ENCODE measurements around the gene ZNRF3.
A peak's percentile ranks its signal among the peaks of the same experiment; 100 is the strongest.

The ZNRF3 gene

DNA sequence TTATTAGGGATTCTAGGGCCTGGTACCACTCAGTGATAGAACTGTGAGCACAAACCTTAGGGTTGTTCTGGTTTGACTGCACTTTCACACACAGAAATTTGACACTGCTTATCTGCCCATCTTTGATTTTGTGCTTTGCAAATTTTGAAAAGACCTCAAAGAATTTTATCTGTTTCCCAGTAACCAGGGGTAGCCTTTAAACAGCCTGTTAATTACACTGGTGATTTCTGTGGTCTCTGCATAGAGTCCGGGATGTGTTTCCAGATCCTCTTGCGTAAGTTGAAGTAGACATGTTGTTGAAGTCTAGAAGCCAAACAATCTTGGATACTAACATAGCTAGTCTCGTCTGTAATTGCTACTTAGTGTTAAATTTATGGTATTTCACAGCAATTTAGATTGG is 103.0 kb downstream of the ZNRF3 start:
- TF ChIP-seq, protein P1, sequence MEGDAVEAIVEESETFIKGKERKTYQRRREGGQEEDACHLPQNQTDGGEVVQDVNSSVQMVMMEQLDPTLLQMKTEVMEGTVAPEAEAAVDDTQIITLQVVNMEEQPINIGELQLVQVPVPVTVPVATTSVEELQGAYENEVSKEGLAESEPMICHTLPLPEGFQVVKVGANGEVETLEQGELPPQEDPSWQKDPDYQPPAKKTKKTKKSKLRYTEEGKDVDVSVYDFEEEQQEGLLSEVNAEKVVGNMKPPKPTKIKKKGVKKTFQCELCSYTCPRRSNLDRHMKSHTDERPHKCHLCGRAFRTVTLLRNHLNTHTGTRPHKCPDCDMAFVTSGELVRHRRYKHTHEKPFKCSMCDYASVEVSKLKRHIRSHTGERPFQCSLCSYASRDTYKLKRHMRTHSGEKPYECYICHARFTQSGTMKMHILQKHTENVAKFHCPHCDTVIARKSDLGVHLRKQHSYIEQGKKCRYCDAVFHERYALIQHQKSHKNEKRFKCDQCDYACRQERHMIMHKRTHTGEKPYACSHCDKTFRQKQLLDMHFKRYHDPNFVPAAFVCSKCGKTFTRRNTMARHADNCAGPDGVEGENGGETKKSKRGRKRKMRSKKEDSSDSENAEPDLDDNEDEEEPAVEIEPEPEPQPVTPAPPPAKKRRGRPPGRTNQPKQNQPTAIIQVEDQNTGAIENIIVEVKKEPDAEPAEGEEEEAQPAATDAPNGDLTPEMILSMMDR (IDR thresholded peaks at IDR 0.05; ENCODE audit: low read depth, low read length), result no peak
- H3K4me3 ChIP-seq (replicated peaks in 1 of 2; ENCODE audit: low read depth in 2 of 2, low read length in 2 of 2), result no peak overlapping the region
- DNase-seq (ENCODE audit: low read depth in 2 of 2), result peak in 1 of 2 donors; percentile 63

DNA sequence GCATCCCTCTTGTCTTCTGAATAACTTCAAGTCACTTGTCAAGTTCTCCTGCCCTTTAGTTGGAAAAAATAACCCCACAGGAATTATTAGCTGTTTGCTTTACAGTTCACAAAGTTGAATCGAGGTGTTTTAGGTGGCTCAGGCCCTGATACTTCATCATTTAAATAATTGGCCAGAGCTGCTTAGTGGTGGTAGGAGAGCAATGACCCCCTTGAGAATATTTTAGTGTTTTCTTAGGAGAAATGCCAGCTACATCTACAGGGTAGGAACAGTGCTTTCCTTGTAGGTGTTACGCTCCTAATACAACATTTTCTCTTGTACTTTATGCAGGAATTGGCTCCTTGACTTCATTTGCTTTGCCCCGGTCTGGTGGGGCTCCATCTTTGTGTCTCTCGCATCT is 105.1 kb downstream of the ZNRF3 start:
- no peak for DNase-seq (ENCODE audit: low read depth in 2 of 2)
- H3K4me3 ChIP-seq (replicated peaks in 1 of 2; ENCODE audit: low read depth in 2 of 2, low read length in 2 of 2), result no peak overlapping the region
- TF ChIP-seq, protein P1 (IDR thresholded peaks at IDR 0.05; ENCODE audit: low read depth, low read length), result no peak

DNA sequence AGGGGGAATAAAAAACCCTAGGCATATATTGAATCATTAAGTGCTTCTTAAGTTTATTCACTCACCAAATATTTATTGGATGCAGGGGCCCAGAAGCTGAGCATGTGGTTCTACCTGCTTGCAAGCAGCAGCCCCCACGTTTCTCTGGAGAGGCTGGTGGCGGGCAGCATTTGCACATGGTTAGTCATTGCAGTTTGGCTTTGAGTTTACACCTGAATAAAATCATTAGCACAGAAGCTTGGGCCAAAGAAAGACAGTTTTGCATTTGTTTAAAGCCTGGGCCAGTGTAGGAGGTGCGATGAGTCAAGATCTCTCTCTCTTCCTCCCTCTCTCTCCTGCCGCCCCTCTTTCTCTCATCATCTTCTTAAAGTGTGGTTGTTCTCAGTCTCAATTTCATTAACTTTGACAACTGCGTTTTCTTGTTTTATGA is 105.7 kb downstream of the ZNRF3 start:
- no peak for DNase-seq (ENCODE audit: low read depth in 2 of 2)
- TF ChIP-seq, protein P1 (IDR thresholded peaks at IDR 0.05; ENCODE audit: low read depth, low read length), result no peak
- H3K4me3 ChIP-seq (replicated peaks in 1 of 2; ENCODE audit: low read depth in 2 of 2, low read length in 2 of 2), result no peak overlapping the region

DNA sequence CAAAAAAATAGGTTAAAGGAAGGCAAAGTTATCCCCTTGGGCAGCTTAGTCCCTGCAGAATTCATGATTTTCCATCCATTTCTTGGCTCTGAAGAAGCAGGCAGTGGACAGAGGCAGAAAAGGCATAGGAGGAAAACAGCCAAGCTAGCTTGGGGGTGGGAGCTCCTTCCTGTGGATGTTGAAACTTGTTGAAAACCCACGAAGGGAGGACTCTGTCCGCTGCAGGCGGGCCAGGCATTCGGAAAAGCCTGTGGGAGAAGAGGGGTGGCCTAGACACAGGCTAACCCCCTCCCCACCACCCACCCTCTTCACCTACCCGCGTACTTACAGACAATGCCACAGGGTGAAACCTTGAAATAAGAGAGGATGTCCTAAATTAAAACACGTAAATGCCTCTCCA is 106.1 kb downstream of the ZNRF3 start:
- TF ChIP-seq, protein P1 (IDR thresholded peaks at IDR 0.05; ENCODE audit: low read depth, low read length), result no peak
- no peak overlapping the region for H3K4me3 ChIP-seq (replicated peaks in 1 of 2; ENCODE audit: low read depth in 2 of 2, low read length in 2 of 2)
- peak in 1 of 2 donors; percentile 51 for DNase-seq (ENCODE audit: low read depth in 2 of 2)

DNA sequence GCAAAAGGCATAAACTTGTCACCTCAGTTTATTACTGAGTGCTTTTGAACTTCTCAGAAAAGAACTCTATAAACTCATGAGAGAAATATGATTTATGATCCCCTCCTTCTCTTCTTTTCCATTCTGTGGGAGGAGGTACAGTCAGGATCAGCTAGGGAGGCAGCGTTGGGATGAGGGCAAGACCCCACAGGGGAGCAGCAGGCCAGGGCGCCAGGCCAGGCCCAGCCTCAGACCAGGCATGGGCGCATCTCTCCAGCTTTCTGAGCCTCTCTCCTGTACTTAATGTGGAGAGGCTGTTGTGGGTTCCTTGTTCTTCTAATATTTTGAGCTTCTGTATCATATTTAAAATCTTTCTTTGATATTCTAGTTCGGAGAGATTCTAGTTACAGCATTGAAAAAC is 106.5 kb downstream of the ZNRF3 start:
- no peak overlapping the region for H3K4me3 ChIP-seq (replicated peaks in 1 of 2; ENCODE audit: low read depth in 2 of 2, low read length in 2 of 2)
- DNase-seq (ENCODE audit: low read depth in 2 of 2), result no peak
- TF ChIP-seq, protein P1 (IDR thresholded peaks at IDR 0.05; ENCODE audit: low read depth, low read length), result no peak

DNA sequence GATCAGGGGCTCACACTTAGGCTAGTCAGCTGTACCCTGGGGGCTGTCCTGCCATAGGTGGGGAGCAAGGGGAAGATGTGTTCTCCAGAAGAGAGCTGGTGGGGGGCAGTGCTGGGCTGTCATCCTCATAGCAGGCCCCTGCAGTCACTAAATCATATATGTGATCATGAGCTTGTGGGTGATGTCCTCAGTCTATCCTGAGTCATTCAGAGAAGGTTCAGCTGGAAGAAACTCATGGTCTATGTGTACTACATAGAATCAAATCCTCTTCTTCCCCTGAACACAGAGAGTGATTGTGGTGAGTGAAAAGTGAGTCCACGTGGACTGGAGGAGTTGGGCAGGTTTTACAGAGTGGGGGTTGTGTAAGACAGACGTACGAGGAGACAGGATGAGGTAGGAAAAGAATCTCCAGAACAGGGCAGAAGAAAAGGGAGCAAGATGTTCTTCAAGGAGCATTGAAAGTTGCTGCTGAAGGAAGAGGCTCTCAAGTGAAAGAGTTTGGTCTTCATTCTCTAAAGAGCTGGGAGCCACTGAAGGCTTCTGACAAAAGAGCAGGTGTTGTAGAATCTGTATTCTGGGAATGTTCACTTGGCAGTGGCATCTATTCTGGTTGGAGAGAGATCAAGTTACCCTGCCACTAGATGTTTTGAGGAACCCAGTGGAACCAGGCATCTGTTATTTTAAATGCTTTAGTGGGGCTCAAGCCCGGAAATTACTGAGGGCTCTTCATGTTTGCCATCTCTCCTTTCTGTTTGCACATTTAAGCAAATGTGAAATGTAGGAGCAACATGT is 109.4 kb downstream of the ZNRF3 start:
- no peak for DNase-seq (ENCODE audit: low read depth in 2 of 2)
- H3K4me3 ChIP-seq (replicated peaks in 1 of 2; ENCODE audit: low read depth in 2 of 2, low read length in 2 of 2), result no peak overlapping the region
- TF ChIP-seq, protein P1 (IDR thresholded peaks at IDR 0.05; ENCODE audit: low read depth, low read length), result no peak

All from cardiac fibroblast (primary cell).